NCI-H1930 (cell line): ENCODE data around the gene NOC4L.
"Not testable (repeated sequence)": the region's sequence is repeated elsewhere in the genome, so short reads cannot be mapped to it uniquely, and the experiment has no call there.

Experiments used
- DNase-seq, 2 experiments: peaks; one replicate each; lab custom pipeline; 2025; lab: John Stamatoyannopoulos, UW

NOC4L gene

GRCh38 chr12:132182206-132182710 lies 38.0 kb downstream of the NOC4L start:
- DNase-seq: no peak

GRCh38 chr12:132182711-132183365 lies 38.6 kb downstream of the NOC4L start:
- DNase-seq: no peak

GRCh38 chr12:132185705-132186104 lies 41.4 kb downstream of the NOC4L start:
- DNase-seq: no peak

GRCh38 chr12:132186208-132186856 lies 42.1 kb downstream of the NOC4L start:
- no peak for DNase-seq

GRCh38 chr12:132186857-132187620 lies 42.8 kb downstream of the NOC4L start:
- no peak for DNase-seq

GRCh38 chr12:132187646-132188450 lies 43.6 kb downstream of the NOC4L start:
- no peak for DNase-seq

- DNase-seq: no peak
These were observed 44.2 kb downstream of the NOC4L start for GRCh38 chr12:132188451-132188901.

GRCh38 chr12:132188916-132189325 lies 44.7 kb downstream of the NOC4L start:
- no peak for DNase-seq

GRCh38 chr12:132189378-132190011 lies 45.2 kb downstream of the NOC4L start:
- peak; percentile 16 to 64 for DNase-seq

- no peak for DNase-seq
These were observed 45.9 kb downstream of the NOC4L start for GRCh38 chr12:132190012-132190755.

- no peak for DNase-seq
These were observed 46.7 kb downstream of the NOC4L start for GRCh38 chr12:132190834-132191500.

- no peak for DNase-seq
These were observed 47.7 kb downstream of the NOC4L start for GRCh38 chr12:132191715-132192553.

- no peak for DNase-seq
These were observed 49.8 kb downstream of the NOC4L start for GRCh38 chr12:132194056-132194455.

GRCh38 chr12:132194556-132194955 lies 50.3 kb downstream of the NOC4L start:
- DNase-seq: no peak

- not testable (repeated sequence) for DNase-seq
These were observed 51.0 kb downstream of the NOC4L start for GRCh38 chr12:132195242-132195641.

- DNase-seq: no peak
These were observed 52.0 kb downstream of the NOC4L start for GRCh38 chr12:132196038-132196872.

GRCh38 chr12:132196873-132197390 lies 52.7 kb downstream of the NOC4L start:
- DNase-seq: no peak
